ENCODE measurements around the gene SNX1.
"Not testable (repeated sequence)": the region's sequence is repeated elsewhere in the genome, so short reads cannot be mapped to it uniquely, and the experiment has no call there.

The SNX1 gene

DNA sequence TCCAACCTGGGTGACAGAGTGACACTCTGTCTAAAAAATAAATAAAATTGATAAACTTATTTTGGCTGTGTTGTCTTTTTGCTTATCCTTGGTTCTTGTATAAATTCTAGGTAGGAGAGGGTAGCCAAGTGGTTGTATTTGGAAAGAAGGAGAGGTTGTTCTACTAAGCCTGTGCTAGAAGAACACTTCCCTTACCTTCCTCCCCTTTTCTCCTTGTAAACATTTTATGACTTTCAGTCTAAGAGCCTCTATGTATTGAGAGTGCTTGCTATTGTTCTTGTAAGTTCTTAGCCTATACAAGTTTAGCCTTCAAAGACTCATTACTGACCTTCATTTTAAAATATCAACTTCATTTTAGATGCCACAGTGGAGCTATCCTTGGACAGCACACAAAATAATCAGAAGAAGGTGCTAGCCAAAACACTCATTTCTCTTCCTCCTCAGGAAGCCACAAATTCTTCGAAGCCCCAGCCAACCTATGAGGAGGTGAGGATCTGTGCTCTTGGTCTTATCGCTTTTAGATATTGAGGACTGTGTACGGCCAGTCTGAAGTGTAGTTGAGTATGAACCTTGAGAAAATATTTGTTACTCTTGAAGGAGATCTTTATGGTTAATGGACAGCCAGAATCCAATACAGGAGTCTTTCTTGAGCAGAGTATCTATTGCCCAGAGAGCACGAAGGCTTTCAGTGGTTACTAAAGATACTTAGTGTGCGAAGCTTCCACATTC lies 22.1 kb downstream of the SNX1 start:
- DNase-seq, result no peak

DNA sequence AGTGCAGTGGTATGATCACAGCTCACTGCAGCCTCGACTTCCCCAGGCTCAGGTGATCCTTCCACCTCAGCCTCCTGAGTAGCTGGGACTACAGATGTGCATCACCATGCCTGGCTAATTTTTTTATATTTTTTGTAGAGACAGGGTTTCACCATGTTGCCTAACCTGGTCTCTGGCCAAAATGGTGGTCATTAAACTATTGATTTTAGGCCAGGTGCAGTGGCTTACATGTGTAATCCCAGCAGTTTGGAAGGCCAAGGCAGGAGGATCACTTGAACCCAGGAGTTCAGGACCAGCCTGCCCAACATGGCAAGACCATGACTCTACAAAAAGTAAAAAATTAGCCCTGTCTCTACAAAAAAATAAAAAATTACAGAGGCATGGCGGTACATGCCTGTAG lies 24.5 kb downstream of the SNX1 start:
- not testable (repeated sequence) for DNase-seq

DNA sequence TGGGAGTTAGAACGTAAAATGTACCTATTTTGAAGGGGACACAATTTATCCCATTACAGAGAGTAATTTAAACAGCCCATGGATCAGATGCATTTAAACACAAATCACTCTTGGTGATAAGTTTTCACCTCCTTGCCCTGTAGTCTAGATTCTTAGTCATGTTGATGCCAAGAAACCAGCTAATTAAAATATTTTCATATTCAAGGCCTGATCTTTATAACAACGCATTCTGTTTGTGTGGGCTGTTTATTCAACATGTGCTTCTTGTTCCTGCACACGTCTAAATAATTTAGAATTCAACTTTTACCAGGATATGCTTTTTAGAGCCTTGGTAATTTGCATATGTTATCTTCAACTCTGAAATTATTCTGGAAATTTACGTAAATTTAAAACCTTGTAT lies 25.8 kb downstream of the SNX1 start:
- no peak for DNase-seq

DNA sequence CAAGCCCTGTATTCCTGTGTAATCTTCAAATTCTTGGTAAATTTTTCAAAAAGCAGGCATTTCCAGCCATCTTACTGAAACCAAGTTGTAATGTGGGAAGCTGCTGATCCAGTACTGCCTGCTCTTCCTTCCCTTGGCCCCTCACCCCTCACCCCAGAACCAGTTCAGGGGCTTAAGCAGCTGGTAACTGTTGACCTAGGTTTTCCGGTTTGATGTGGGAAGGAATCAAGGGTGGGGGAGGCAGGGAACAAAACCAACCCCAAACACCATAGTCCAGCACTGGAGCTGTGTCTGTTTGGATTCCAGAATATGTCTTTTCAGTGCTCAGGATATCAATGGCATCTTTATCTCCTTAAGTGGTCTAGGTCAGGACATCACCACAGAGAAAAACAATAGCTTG lies 26.7 kb downstream of the SNX1 start:
- DNase-seq, result no peak

DNA sequence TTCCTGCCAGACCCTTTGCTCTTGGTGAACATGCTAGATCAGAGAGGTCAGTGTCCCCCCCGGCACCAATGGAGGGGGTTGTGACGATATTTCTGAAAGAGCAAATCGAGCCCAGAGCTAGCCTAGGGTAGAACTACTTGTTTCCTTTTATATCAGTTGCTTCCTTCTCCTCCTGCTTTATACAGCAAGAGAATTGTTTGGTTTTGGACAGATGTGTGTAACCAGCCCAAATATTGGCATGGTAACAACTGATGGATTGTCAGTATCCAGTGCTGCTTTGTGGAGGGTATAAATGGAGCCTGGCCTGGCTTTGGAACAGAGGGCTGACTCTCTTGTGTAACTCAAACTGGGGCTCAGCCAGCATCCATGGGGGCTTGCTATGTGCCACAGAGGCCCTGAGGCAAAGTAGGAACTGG lies 27.2 kb downstream of the SNX1 start:
- no peak for DNase-seq

DNA sequence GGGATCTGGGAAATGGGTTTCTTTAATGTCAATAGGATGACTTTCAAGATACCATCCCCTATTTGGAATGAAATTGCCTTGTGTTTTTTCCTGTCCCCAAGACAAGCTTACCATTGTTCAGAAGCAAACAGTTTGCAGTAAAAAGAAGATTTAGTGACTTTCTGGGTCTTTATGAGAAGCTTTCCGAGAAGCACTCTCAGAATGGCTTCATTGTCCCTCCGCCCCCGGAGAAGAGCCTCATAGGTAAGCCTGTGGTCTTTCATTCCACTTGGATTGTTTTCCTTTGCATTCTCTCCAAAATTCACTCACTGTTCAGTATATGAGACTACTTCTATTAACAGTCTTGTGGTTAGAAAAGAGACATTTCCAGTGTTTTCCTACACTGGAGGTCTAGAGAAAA lies 30.2 kb downstream of the SNX1 start:
- DNase-seq, result no peak

DNA sequence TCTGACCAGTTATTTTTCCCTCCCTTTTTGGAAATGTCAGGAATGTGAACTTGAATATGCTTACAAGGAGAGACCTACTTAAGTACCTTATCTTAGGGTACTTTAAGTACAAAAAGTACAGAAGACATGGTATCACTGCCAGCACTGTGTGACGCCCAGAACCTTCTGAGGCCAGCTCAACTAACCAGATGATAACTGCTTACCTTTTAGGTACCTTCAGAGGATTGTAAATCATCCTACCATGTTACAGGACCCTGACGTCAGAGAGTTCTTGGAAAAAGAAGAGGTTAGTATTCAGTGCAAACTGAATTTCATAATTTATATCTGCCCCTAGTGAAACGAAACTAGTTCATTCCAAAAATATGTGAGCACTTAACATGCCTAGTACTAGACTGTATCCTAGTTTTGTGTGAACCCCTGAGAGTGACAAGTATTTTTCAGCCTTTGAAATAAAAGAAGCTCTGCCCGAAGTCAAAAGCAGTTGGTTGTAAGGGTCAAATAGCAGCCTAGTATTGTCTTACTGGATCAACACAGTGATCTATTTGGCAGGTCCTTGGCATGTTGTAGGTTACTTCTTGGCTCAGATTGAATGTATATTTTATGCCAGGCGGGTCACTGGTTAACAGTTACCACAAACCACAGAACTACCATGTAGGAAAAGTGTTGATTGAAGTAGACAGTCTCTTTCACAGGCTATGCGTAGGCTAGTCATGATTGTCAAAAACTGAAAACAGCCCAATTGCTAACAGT lies 31.9 kb downstream of the SNX1 start:
- DNase-seq, result no peak

DNA sequence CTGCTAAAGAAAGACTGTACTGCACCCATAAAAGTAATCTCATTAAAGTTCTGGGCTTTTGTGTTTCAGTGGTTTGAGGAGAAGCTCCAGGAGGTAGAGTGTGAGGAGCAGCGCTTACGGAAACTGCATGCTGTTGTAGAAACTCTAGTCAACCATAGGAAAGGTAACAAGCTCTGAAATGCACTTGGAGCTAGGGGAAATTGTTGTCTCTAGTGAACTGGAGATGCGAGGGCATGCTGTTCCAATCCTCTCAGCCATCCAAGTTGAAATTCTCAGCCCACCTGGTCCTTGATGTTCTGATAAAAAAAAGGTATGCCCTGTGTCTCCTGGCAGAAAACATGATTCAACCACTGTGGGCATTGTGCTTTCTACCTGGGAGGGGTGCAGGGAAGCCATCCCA lies 34.4 kb downstream of the SNX1 start:
- no peak for DNase-seq

DNA sequence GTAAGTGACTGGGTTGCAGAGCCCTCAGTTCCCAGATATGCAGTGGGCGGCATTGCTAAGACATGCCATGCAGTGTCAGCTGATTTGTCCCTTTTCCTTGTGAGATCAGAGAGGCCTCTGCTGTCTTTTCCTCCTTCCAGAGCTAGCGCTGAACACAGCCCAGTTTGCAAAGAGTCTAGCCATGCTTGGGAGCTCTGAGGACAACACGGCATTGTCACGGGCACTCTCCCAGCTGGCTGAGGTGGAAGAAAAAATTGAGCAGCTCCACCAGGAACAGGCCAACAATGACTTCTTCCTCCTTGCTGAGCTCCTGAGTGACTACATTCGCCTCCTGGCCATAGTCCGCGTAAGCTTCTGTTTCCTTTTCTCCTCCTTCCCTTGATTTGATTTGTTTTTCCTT lies 35.8 kb downstream of the SNX1 start:
- no peak for DNase-seq

DNA sequence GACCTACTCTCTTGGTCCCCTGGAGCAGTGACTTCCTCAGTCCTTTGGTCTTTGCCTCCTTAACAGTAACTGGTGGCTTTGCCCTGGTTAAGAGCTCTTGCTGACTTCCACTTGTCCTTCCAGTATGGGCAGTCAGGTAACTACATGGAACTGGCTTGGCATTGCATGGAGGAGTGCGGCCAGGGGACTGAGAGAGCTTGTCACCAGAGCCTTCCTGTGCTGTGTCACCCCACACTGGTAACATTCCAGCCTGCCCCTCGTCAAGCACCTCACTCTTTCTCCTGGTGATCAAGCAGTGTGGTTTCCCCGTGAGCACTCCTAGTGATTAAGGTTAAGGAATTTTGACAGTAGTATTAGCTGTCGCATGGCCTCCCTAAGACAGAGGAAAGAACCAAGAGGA lies 36.4 kb downstream of the SNX1 start:
- no peak for DNase-seq

DNA sequence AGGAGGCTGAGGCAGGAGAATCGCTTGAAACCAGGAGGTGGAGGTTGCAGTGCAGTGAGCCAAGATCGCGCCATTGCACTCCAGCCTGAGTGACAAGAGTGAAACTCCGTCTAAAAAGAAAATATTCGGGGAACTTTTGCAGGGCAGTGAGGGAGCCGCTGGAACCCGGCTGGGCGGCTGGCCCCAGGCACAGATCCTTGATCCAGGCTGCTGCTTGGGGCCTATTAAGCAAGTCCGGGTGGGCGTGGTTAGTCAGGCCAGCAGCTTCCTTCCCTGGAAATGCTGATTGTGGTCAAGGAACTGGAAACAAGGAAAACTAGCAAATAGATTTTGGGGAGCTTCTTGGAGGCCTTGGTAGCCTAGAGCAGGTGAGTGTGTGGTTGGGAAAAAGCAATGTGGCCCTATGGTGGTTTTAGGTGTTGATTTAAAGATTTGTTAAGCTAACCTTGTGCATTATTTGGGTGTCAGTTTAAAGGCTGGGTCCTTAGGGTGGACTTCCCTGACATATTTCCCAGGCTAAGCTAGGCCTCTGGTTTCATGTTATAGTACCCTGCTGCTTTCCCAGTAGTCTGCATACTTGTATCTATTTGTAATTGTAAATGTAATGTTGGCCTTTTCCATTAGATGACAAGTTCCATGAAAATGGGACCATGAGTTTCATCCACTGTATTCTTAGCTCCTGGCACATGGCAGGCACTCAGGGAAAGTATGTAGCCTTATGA lies 38.0 kb downstream of the SNX1 start:
- DNase-seq, result no peak

DNA sequence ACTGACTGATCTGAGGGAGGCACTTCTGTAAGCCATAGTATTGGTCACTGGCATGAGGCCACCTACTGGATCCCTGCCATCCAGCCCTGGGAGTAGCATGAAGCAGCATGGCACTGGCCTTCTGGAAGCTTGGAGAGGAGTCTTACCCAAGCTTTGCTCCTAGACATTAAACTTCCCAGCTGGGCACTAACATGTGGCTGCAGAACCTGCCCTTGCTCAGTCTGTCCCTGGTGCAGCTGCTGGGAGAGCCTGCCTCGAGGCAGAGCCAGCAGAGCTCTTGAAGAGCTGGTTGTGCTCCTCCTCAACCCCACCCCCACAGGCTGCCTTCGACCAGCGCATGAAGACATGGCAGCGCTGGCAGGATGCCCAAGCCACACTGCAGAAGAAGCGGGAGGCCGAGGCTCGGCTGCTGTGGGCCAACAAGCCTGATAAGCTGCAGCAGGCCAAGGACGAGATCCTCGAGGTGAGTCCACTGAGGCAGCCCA lies 38.6 kb downstream of the SNX1 start:
- DNase-seq, result peak; percentile 4

DNA sequence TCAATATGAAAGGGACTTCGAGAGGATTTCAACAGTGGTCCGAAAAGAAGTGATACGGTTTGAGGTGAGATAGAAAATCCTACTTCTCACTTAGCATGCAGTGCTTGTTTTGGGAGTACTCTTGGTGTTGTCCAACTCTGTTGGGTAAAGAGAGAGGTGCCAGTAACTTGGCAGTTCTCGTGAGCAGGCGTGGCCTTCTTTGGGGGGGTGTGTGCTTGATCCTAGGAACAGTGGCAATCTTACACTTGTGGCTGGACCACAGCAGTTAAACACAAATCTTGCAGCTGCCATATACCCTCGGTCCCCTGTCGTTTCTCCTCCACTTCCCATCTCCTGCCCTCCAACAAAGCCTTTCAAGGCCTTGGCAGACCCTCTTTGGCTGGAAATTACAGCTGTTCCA lies 40.6 kb downstream of the SNX1 start:
- no peak for DNase-seq

DNA sequence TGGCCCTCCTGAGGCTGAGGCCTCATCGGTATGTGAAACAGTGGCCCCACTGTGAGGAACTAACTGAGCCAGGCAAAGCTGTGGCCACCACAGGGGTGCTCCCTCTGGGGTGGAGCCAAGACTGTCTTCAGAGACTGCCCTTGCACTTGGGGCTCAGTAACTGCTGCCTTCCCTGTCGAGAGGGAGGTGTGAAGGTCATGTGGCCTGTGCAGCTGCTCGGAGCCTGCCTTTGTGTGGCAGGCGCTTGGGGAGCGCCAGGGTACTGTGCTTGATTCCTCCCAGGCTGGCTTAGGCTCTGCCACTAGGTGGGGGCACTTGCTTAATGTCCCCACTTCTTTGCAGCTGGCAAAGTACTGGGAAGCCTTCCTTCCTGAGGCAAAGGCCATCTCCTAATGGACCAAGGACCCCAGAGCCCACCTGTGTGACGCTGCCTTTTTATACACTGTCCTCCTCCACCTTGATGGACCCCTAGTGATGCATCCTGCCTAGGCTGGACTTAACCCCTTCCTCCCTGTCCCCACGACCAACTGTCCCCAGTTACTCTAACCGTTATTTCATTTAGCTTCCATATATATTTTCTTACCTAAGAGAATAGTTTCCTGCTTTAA lies 41.5 kb downstream of the SNX1 start:
- DNase-seq, result no peak

DNA sequence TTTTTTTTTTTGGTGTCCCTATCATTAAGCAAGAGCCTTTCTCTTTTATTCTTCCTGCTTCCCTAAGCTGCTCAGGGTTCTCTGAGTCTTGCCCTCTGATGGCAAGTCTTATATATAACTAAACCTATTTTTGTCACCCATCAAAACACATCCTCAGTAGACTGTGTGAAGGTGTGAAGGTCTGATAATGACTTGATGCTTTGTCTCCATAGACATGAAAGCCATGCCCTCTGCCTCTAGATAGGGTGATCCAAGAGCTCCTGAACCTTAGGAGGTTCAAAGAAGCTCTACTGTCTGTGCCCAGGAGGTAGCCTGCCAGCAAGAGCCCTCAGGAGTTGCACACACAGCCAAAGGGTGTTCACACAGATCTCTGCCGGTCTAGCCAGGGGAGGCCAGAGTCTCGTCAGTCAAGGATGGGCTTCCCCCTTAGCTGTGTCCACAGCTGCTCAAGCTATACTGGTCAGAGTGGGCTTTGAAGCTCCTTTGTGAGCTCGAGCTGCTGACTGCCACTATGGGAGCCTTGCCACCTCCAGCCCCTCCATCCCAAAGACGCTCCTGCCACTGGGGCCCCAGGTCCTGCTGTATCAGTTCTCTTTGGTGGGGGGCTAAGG lies 42.7 kb downstream of the SNX1 start:
- DNase-seq, result no peak

DNA sequence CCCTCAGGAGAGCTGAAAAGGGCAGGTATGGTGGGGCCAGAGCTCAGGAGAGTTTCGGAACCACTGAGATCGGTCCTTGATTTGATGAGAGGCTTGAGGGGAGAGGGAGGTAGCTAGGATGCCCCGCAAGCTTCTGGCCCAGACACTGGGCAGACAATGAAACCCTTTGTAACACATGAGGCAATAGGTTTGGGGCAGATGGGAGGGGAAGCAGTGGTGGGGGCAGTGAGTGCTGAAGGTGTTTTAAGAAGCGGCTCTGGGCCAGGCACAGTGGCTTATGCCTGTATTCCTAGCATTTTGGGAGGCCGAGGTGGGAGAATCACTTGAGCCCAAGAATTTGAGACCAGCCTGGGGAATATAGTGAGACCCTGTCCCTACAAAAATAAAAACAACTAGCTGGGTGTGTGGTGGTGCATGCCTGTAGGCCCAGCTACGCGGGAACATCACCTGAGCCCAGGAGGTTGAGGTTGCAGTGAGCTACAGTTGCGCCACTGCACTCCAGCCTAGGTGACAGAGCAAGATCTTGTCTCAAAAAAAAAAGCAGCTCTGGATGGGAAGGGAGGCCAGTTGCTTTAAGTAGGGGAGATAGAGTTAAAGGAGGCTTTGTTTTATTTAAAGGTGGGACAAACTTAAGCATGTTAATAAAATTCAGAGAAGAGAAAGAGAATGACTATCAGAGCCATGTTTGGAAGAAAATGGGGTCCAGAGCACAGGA lies 46.2 kb downstream of the SNX1 start:
- no peak for DNase-seq

DNA sequence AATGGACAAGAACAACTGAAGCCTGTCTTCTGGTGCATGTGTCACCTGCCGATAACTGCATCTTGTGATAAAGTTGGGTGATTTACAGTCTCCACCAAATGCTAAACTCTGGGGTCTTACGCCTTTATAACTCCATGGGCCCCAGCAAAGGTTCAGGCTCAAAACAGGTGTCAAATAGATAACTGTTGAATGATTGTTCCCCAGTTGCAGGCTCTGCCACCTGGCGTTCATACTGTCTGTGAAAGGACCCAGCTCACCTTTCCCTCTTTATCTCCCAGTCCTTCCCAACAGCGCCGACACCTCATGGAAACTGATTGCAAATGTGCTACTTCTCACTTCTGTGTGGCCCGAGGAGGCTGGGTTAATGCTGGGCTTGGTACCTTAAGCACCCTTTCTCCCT lies 47.5 kb downstream of the SNX1 start:
- DNase-seq, result no peak

DNA sequence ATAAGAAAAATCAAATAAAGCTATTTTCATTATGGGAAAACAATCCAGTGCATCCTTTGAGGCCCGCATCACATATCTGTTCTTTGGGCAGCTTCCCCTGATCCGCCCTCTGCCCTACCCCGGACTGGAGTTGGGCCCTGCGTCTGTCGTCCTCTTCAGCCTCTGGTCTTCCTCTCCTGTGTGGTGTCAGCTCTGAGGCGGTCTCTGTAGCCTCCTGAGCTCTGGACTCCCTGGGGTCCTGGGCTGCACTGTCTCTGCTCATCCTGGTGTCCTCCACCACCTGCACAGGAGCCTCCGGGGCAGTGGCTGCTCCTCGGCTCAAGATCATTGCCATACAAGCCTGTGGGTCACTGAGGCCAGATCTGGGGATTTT lies 48.4 kb downstream of the SNX1 start:
- DNase-seq, result no peak

DNA sequence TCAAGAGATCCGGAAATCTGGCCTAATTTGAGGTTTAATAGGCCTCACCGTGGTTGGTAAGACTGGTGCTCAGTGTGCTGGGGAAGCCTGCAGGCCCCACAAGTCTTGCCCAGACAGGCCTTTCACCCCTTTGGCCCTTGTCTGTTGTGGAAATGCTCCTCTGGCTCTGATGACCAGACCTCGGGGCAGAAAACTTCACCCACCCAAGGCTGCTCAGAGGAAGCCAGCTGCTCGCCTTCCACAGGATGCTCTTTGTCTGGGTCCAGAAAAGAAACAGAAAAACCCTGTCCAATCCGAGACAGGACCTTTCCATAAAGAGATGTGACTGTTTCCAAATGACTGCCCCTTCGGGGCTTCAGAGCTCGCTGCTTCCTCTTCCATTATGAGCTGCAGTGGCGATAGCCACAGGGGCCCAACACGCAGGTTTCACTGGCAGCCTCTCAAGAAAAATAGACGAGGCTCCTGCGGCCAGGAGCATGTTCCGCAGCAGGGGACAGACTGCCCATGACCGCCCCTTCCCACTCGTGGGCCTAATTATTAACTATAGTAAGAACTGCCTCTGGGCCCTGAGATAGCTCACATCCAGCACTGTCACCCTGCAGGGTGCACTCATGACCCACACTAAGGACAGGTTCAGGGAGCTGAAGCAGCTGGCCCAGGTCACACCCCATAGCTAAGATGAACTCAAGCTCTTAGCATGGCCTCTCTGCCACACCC lies 48.9 kb downstream of the SNX1 start:
- DNase-seq, result no peak

DNA sequence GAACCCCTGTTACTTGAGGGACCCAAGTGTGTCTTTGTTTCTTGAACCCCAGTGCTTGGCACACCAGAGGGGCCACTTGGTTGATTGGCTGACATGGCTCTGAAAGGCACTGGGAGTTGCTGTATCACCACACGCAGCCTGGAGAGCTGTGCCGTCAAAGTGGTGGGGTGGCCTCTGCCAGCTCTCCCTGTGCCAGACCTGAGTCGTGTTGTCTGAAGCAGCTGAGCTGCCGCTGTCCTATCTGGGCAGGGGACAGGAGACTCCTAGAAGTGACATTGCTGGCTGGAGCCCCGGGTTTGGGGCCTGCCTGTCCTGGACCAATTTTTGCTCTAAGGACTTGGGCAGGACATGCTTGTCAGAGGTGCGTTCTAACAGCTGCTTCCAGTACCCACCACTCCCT lies 50.3 kb downstream of the SNX1 start:
- DNase-seq, result no peak

DNA sequence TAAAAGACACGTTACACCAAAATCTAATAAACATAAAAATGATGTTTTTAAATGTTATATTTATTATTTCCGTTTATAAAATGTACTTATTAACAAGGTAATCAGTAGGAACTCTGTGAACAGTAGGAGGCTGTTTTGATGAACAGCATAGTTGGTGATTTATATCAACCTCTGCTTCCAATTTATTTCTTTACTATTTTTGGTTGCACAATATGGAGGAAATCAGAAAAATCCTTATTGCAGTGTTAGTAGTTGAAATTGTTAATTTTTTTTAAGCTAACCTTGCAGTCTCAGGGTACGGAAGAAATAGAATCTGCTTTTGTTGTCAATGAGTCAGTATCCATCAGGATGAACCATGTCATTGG lies 50.7 kb downstream of the SNX1 start:
- no peak for DNase-seq
